ENCODE results near the gene MAGEF1. TPM values are rescaled to one million over a fixed set of nuclear protein-coding genes. Genes with fewer than 3 reads are reported as not detected.

The MAGEF1 gene
- total and polyA plus RNA-seq, 2 experiments from 2014 or later: 66.5 to 88.7 TPM

DNA sequence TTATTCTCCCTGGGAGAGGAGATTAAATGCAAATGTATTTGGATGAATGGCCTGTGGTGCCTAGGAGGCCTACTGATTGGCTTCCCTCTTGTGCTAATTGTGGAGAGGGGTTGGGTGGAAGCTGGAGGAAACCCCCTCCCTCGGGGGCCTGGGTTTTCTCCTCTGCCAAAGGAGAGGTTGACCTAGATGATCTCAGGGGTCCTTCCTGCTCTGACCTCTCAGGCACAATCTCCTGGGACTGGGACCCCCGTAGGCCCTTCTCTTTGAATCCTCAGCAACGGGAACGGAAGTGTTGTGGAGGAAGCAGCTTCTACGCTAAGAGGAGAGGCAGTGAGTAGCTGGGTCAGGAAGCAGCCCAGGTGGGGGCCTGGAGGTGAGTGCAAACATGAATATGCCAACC, 40.5 kb upstream of the MAGEF1 start:
- Mint-ChIP-seq H3K4me3 (peak overlapping the region; percentile 54; the same call in 2 of the 3 replicates), H3K9me3 (no peaks in the 10 kb centered on the region; the same call in 2 of the 3 replicates), H3K27ac (no peak overlapping the region), H3K4me1 (peaks cover 47% of the 10 kb centered on the region), H3K27me3 (ENCODE audit: insufficient read depth, low read depth, poor library complexity) (peaks cover 19% of the 10 kb centered on the region), H3K36me3 (ENCODE audit: low read depth) (0 out of 3 replicates have a peak, but pooled peaks cover 3% of the 10 kb centered on the region)
- H3K4me2 ChIP-seq: peak overlapping the region; percentile 60; the same call in 1 of the 2 replicates
- H2AFZ ChIP-seq: no peak overlapping the region
- no peak overlapping the region for H3K27ac ChIP-seq (ENCODE audit: low read depth)
- H3K79me2 ChIP-seq (replicated peaks; ENCODE audit: insufficient read depth): no peaks in the 10 kb centered on the region
- H3K27me3 ChIP-seq (ENCODE audit: insufficient read depth): no peaks in the 10 kb centered on the region
- DNase-seq (ENCODE audit: low spot score) (no peak), ATAC-seq (no peak)
- no peak for TF ChIP-seq NANOG (IDR thresholded peaks at IDR 0.05; ENCODE audit: borderline replicate concordance)
- TF ChIP-seq, protein P1, sequence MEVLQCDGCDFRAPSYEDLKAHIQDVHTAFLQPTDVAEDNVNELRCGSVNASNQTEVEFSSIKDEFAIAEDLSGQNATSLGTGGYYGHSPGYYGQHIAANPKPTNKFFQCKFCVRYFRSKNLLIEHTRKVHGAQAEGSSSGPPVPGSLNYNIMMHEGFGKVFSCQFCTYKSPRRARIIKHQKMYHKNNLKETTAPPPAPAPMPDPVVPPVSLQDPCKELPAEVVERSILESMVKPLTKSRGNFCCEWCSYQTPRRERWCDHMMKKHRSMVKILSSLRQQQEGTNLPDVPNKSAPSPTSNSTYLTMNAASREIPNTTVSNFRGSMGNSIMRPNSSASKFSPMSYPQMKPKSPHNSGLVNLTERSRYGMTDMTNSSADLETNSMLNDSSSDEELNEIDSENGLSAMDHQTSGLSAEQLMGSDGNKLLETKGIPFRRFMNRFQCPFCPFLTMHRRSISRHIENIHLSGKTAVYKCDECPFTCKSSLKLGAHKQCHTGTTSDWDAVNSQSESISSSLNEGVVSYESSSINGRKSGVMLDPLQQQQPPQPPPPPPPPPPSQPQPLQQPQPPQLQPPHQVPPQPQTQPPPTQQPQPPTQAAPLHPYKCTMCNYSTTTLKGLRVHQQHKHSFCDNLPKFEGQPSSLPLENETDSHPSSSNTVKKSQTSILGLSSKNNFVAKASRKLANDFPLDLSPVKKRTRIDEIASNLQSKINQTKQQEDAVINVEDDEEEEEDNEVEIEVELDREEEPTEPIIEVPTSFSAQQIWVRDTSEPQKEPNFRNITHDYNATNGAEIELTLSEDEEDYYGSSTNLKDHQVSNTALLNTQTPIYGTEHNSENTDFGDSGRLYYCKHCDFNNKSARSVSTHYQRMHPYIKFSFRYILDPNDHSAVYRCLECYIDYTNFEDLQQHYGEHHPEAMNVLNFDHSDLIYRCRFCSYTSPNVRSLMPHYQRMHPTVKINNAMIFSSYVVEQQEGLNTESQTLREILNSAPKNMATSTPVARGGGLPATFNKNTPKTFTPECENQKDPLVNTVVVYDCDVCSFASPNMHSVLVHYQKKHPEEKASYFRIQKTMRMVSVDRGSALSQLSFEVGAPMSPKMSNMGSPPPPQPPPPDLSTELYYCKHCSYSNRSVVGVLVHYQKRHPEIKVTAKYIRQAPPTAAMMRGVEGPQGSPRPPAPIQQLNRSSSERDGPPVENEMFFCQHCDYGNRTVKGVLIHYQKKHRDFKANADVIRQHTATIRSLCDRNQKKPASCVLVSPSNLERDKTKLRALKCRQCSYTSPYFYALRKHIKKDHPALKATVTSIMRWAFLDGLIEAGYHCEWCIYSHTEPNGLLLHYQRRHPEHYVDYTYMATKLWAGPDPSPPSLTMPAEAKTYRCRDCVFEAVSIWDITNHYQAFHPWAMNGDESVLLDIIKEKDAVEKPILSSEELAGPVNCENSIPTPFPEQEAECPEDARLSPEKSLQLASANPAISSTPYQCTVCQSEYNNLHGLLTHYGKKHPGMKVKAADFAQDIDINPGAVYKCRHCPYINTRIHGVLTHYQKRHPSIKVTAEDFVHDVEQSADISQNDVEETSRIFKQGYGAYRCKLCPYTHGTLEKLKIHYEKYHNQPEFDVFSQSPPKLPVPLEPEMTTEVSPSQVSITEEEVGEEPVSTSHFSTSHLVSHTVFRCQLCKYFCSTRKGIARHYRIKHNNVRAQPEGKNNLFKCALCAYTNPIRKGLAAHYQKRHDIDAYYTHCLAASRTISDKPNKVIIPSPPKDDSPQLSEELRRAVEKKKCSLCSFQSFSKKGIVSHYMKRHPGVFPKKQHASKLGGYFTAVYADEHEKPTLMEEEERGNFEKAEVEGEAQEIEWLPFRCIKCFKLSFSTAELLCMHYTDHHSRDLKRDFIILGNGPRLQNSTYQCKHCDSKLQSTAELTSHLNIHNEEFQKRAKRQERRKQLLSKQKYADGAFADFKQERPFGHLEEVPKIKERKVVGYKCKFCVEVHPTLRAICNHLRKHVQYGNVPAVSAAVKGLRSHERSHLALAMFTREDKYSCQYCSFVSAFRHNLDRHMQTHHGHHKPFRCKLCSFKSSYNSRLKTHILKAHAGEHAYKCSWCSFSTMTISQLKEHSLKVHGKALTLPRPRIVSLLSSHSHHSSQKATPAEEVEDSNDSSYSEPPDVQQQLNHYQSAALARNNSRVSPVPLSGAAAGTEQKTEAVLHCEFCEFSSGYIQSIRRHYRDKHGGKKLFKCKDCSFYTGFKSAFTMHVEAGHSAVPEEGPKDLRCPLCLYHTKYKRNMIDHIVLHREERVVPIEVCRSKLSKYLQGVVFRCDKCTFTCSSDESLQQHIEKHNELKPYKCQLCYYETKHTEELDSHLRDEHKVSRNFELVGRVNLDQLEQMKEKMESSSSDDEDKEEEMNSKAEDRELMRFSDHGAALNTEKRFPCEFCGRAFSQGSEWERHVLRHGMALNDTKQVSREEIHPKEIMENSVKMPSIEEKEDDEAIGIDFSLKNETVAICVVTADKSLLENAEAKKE (CRISPR knock-in tag; IDR thresholded peaks at IDR 0.05): peak; percentile 41; the same call in 1 of the 2 replicates
- H3K4me3 ChIP-seq: no peak overlapping the region
- H3K9me2 ChIP-seq (ENCODE audit: insufficient read depth): no peaks in the 10 kb centered on the region; the same call in 1 of the 2 replicates
- no peaks in the 10 kb centered on the region for H4K20me1 ChIP-seq (replicated peaks; ENCODE audit: insufficient read depth)
- H3F3A ChIP-seq (replicated peaks; ENCODE audit: low read depth): 0 out of 2 replicates have a peak, but pooled peaks cover 4% of the 10 kb centered on the region
- no peaks in the 10 kb centered on the region for H3K36me3 ChIP-seq (ENCODE audit: insufficient read depth)
- peaks cover 27% of the 10 kb centered on the region for H3K4me1 ChIP-seq (ENCODE audit: insufficient read depth)

- H3K9me3 Mint-ChIP-seq: no peaks in the 10 kb centered on the region
- no peaks in the 10 kb centered on the region for H4K20me1 ChIP-seq (replicated peaks; ENCODE audit: insufficient read depth)
- H3F3A ChIP-seq (replicated peaks; ENCODE audit: low read depth): 0 out of 2 replicates have a peak, but pooled peaks cover under 1% of the 10 kb centered on the region
- H3K4me1 Mint-ChIP-seq: peaks cover 37% of the 10 kb centered on the region
- peak overlapping the region; percentile 38; the same call in 1 of the 2 replicates for H2AFZ ChIP-seq
- ATAC-seq (no peak), DNase-seq (ENCODE audit: low spot score) (no peak)
- H3K27me3 ChIP-seq (ENCODE audit: insufficient read depth): no peaks in the 10 kb centered on the region
- no peaks in the 10 kb centered on the region for H3K36me3 ChIP-seq (ENCODE audit: insufficient read depth)
- H3K36me3 Mint-ChIP-seq (ENCODE audit: low read depth): 0 out of 3 replicates have a peak, but pooled peaks cover 3% of the 10 kb centered on the region
- H3K27ac Mint-ChIP-seq: no peak overlapping the region
- no peak overlapping the region for H3K4me2 ChIP-seq
- no peak overlapping the region for H3K27ac ChIP-seq (ENCODE audit: low read depth)
- no peaks in the 10 kb centered on the region; the same call in 1 of the 2 replicates for H3K9me2 ChIP-seq (ENCODE audit: insufficient read depth)
- H3K4me3 Mint-ChIP-seq: no peak overlapping the region; the same call in 2 of the 3 replicates
- H3K79me2 ChIP-seq (replicated peaks; ENCODE audit: insufficient read depth): no peaks in the 10 kb centered on the region
- peaks cover 16% of the 10 kb centered on the region for H3K27me3 Mint-ChIP-seq (ENCODE audit: insufficient read depth, low read depth, poor library complexity)
- H3K4me3 ChIP-seq: no peak overlapping the region
- H3K4me1 ChIP-seq (ENCODE audit: insufficient read depth): peaks cover 17% of the 10 kb centered on the region
- no peak for TF ChIP-seq STAT1 (IDR thresholded peaks at IDR 0.05; ENCODE audit: unreplicated experiment)
- TF ChIP-seq, protein P2, sequence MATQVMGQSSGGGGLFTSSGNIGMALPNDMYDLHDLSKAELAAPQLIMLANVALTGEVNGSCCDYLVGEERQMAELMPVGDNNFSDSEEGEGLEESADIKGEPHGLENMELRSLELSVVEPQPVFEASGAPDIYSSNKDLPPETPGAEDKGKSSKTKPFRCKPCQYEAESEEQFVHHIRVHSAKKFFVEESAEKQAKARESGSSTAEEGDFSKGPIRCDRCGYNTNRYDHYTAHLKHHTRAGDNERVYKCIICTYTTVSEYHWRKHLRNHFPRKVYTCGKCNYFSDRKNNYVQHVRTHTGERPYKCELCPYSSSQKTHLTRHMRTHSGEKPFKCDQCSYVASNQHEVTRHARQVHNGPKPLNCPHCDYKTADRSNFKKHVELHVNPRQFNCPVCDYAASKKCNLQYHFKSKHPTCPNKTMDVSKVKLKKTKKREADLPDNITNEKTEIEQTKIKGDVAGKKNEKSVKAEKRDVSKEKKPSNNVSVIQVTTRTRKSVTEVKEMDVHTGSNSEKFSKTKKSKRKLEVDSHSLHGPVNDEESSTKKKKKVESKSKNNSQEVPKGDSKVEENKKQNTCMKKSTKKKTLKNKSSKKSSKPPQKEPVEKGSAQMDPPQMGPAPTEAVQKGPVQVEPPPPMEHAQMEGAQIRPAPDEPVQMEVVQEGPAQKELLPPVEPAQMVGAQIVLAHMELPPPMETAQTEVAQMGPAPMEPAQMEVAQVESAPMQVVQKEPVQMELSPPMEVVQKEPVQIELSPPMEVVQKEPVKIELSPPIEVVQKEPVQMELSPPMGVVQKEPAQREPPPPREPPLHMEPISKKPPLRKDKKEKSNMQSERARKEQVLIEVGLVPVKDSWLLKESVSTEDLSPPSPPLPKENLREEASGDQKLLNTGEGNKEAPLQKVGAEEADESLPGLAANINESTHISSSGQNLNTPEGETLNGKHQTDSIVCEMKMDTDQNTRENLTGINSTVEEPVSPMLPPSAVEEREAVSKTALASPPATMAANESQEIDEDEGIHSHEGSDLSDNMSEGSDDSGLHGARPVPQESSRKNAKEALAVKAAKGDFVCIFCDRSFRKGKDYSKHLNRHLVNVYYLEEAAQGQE (IDR thresholded peaks at IDR 0.05; ENCODE audit: unreplicated experiment): no peak
- TF ChIP-seq POLR2AphosphoS5 (IDR thresholded peaks at IDR 0.05; ENCODE audit: low read depth): no peak
Measured at GRCh38 chr3:184751204-184752040, 39.6 kb upstream of the MAGEF1 start.
